Body of pancreas (tissue), 4 donors: Measurements from ENCODE around the gene VAMP2. TPM values are rescaled to one million over a fixed set of nuclear protein-coding genes. Genes with fewer than 3 reads are reported as not detected.

Experiments used
- ATAC-seq: fragments of 150-250 bp; one replicate; pipeline ENCODE4 v1.9.1; 2016
- DNase-seq, 4 donors: peaks; one replicate each; pipeline ENCODE4 v3.0.0-alpha.2; 2019
- H3K27ac ChIP-seq, 4 donors: fragments of 200-600 bp; sonication (generic); 1 replicate in 3 of 4; 2 replicates in 1 of 4; pipeline versions ENCODE4 v1.5.1 to v1.6.1; 2016 to 2019; ENCODE audit warnings: mild to moderate bottlenecking in 1 of 4, mixed read lengths in 1 of 4, moderate library complexity in 1 of 4
- H3K27me3 ChIP-seq, 2 donors: fragments of 200-600 bp; sonication (generic); one replicate each; pipeline ENCODE4 v1.6.0; 2016; ENCODE audit warnings: mild to moderate bottlenecking in 1 of 2
- H3K36me3 ChIP-seq, 2 donors: fragments of 200-600 bp; sonication (generic); replicated peaks in 1 of 2; 2 replicates each; pipeline ENCODE4 v1.5.1; 2016; ENCODE audit warnings: low read depth in 2 of 2; ENCODE audit not compliant: insufficient read depth in 1 of 2
- H3K4me1 ChIP-seq: fragments of 200-600 bp; sonication (generic); one replicate; pipeline ENCODE4 v1.6.0; 2016
- H3K4me3 ChIP-seq, 2 donors: fragments of 200-600 bp; sonication (generic); 1 replicate in 1 of 2; 2 replicates in 1 of 2; pipeline ENCODE4 v1.5.1; 2016 to 2019
- H3K9me3 ChIP-seq, 3 donors: fragments of 200-600 bp; sonication (generic); 1 replicate in 2 of 3; 2 replicates in 1 of 3; pipeline ENCODE4 v1.5.1; 2016
- CTCF ChIP-seq, 7 experiments: fragments of 450-650 bp in 4 of 7; fragments of 200-600 bp in 3 of 7; sonication (generic) in 3 of 7; IDR thresholded peaks; one replicate each; pipeline ENCODE4 v1.5.1; 2016 to 2019; ENCODE audit warnings: antibody characterized with exemption in 7 of 7
- POLR2A ChIP-seq, 3 donors: fragments of 450-650 bp; IDR thresholded peaks; one replicate each; pipeline ENCODE4 v1.6.1; 2016; ENCODE audit warnings: antibody characterized with exemption in 3 of 3, mild to moderate bottlenecking in 2 of 3
- WGBS, 2 donors: methylation state at CpG; one replicate each; pipeline ENCODE4 v1.1.5; 2017; 5-methylcytosine and 5-hydroxymethylcytosine counted together
- intact Hi-C: fragments of 100-400 bp; cut with DNase I; formaldehyde crosslinking; loops from one replicate; pipeline ENCODE4 v1.15.1; 2023
- microRNA counts, 2 donors: library from miRNA; unstranded; fragments of <30 nt; microRNA quantifications; one replicate each; lab custom pipeline; 2017
- microRNA-seq, 2 donors: library from miRNA; unstranded; fragments of <30 nt; microRNA quantifications; one replicate each; pipeline ENCODE4, GENCODE V29; 2016; ENCODE audit warnings: borderline number of aligned reads in 2 of 2, borderline replicate concordance in 2 of 2
- total RNA-seq, 2 donors: library from RNA; depleted of rRNA; stranded (reverse); fragments of >200 nt; gene quantifications; one replicate each; pipeline ENCODE4 v1.1.0, GENCODE V29; 2016

Gene VAMP2
- total RNA-seq, 2 donors from 2014 or later: 16.3 to 26.4 TPM

GRCh38 chr17:8110907-8111306 lies 51.8 kb downstream of the VAMP2 start:
- no peak for ATAC-seq
- intact Hi-C loops: no loop called here
- peaks cover 0 to 7% of the 10 kb centered on the region in 2 donors for H3K27me3 ChIP-seq

GRCh38 chr17:8110456-8110804 lies 52.3 kb downstream of the VAMP2 start:
- no peak for DNase-seq
- H3K4me3 ChIP-seq: no peak overlapping the region

More at GRCh38 chr17:8110907-8111306, 51.8 kb downstream of the VAMP2 start:
- Histone ChIP-seq H3K27ac (no peak overlapping the region), H3K36me3 (no peaks in the 10 kb centered on the region), H3K4me1 (peaks cover 10% of the 10 kb centered on the region), H3K9me3 (no peaks in the 10 kb centered on the region), H3K4me3 (no peak overlapping the region)
- TF ChIP-seq POLR2A (IDR thresholded peaks at IDR 0.05) (no peak), CTCF (IDR thresholded peaks at IDR 0.05) (no peak)
- DNase-seq: no peak
- WGBS, 2 donors: 89 to 93% methylated on average over 6 of the region's 6 CpGs

GRCh38 chr17:8109661-8110455 lies 52.9 kb downstream of the VAMP2 start:
- Histone ChIP-seq H3K9me3 (no peaks in the 10 kb centered on the region), H3K4me1 (peaks cover 10% of the 10 kb centered on the region), H3K27ac (no peak overlapping the region), H3K27me3 (no peaks in the 10 kb centered on the region), H3K4me3 (no peak overlapping the region), H3K36me3 (no peaks in the 10 kb centered on the region)
- TF ChIP-seq POLR2A (IDR thresholded peaks at IDR 0.05) (no peak), CTCF (IDR thresholded peaks at IDR 0.05) (peak; percentile 82 to 92 (median 87))
- intact Hi-C loops: no loop called here
- WGBS, 2 donors: 11 to 42% methylated on average over 9 to 57 of the region's 63 CpGs
- DNase-seq (peak; percentile 76 to 87 (median 78)), ATAC-seq (peak; percentile 91)

More at GRCh38 chr17:8110456-8110804, 52.3 kb downstream of the VAMP2 start:
- H3K9me3 ChIP-seq: no peaks in the 10 kb centered on the region
- H3K27ac ChIP-seq: no peak overlapping the region
- H3K27me3 ChIP-seq: peaks cover 0 to 2% of the 10 kb centered on the region in 2 donors
- intact Hi-C loops: no loop called here
- WGBS, 2 donors: 9 to 15% methylated on average over 8 to 10 of the region's 10 CpGs
- TF ChIP-seq POLR2A (IDR thresholded peaks at IDR 0.05) (no peak), CTCF (IDR thresholded peaks at IDR 0.05) (no peak)
- no peaks in the 10 kb centered on the region for H3K36me3 ChIP-seq
- H3K4me1 ChIP-seq: peaks cover 10% of the 10 kb centered on the region
- peak; percentile 12 for ATAC-seq

MicroRNAs encoded within 50 kb of the gene (microRNA counts, 767-probe panel; counts per million panel counts)
- microRNA hsa-miR-4521 (lab: Ali Mortazavi, UCI): 0 to 736 counts per million in 2 donors

Small RNAs within 50 kb of the gene (microRNA-seq; reads per million reads assigned to microRNA genes)
- gene MIR4521 (9.4 to 14.0 reads per million in 2 donors), gene MIR6883 (0 to 1.8 reads per million in 2 donors)

Other genes starting within 250 kb of the VAMP2 start
- 1 to 10 TPM; 2.9 to 3.0 TPM for gene RNF227, start 246.7 kb downstream of the VAMP2 start, total RNA-seq
- 1 to 10 TPM; 1.3 to 1.6 TPM for gene KCNAB3, start 233.1 kb downstream of the VAMP2 start, total RNA-seq
- 10 to 100 TPM; 10.5 to 40.0 TPM for gene TRAPPC1, start 231.0 kb downstream of the VAMP2 start, total RNA-seq
- gene CNTROB, start 230.7 kb downstream of the VAMP2 start, total RNA-seq: 10 to 100 TPM; 14.0 to 27.0 TPM
- not detected for gene GUCY2D, start 160.3 kb downstream of the VAMP2 start, total RNA-seq
- 1 to 10 TPM in 1 of 2 donors, not detected in 1; 1.3 TPM for gene ALOX15B, start 123.9 kb downstream of the VAMP2 start, total RNA-seq
- not detected for gene ALOX12B, start 75.2 kb downstream of the VAMP2 start, total RNA-seq
- gene ALOXE3, start 44.4 kb downstream of the VAMP2 start, total RNA-seq: not detected
- gene HES7, start 38.8 kb downstream of the VAMP2 start, total RNA-seq: not detected
- 10 to 100 TPM; 27.5 to 78.8 TPM for gene PER1, start 10.5 kb downstream of the VAMP2 start, total RNA-seq
- gene TMEM107, start 13.4 kb upstream of the VAMP2 start, total RNA-seq: 10 to 100 TPM in 1 of 2 donors, 1 to 10 TPM in 1; 7.6 to 12.7 TPM
- gene BORCS6, start 27.2 kb upstream of the VAMP2 start, total RNA-seq: 10 to 100 TPM; 11.9 to 16.2 TPM
- gene AURKB, start 47.6 kb upstream of the VAMP2 start, total RNA-seq: not detected
- gene CTC1, start 85.1 kb upstream of the VAMP2 start, total RNA-seq: 10 to 100 TPM; 25.7 to 49.1 TPM
- 10 to 100 TPM in 1 of 2 donors, 1 to 10 TPM in 1; 9.9 to 33.0 TPM for gene PFAS, start 86.3 kb upstream of the VAMP2 start, total RNA-seq
- gene RANGRF, start 125.7 kb upstream of the VAMP2 start, total RNA-seq: 10 to 100 TPM in 1 of 2 donors, 1 to 10 TPM in 1; 4.7 to 13.5 TPM
- gene SLC25A35, start 132.5 kb upstream of the VAMP2 start, total RNA-seq: 1 to 10 TPM; 1.0 to 7.6 TPM
- gene ARHGEF15, start 147.3 kb upstream of the VAMP2 start, total RNA-seq: 1 to 10 TPM; 2.3 to 6.3 TPM
- gene ODF4, start 176.9 kb upstream of the VAMP2 start, total RNA-seq: not detected
- 1,000 to 10,000 TPM; 1,496 to 1,646 TPM for gene RPL26, start 220.2 kb upstream of the VAMP2 start, total RNA-seq
- gene RNF222, start 234.9 kb upstream of the VAMP2 start, total RNA-seq: not detected